HT-29 (cell line): ENCODE data around the gene USP2. TPM values are rescaled to one million over a fixed set of nuclear protein-coding genes. Genes with fewer than 3 reads are reported as not detected.

Experiments
- DNase-seq: peaks from one replicate; pipeline ENCODE4 v3.0.0-alpha.2; 2015; ENCODE audit warnings: low spot score
- small RNA-seq: library from RNA; depleted of rRNA; stranded (forward); fragments of <200 nt; gene quantifications from one replicate; pipeline ENCODE3, GENCODE V24; 2014
- total RNA-seq: library from RNA; depleted of rRNA; stranded (reverse); fragments of >200 nt; shearing (Covaris generic); gene quantifications from 2 replicates; pipeline ENCODE4 v1.2.3, GENCODE V29; 2014; rRNA removed

USP2 gene
- total RNA-seq, 1 experiment from 2014 or later: 2.2 TPM

DNA sequence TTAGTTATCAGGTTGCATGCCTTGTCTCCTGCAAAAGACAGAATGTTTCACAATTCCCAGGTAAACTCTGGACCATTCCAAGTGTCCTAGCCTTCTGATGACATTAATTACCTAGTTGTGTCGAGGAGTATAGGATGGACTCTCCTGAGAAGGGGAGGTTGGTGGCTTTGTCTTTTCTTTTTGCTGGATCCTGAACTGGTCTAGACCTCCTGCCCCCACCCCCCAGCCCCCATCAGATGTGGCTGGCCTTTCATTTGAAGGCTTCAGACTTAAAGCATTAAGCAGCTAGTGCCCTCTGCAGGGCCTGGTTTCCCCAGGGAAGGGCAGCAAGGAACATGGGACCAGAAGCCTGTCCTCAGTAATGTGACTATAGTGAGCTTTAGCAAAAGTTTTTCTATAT is 74.3 kb downstream of the USP2 start:
- DNase-seq: peak; percentile 9

DNA sequence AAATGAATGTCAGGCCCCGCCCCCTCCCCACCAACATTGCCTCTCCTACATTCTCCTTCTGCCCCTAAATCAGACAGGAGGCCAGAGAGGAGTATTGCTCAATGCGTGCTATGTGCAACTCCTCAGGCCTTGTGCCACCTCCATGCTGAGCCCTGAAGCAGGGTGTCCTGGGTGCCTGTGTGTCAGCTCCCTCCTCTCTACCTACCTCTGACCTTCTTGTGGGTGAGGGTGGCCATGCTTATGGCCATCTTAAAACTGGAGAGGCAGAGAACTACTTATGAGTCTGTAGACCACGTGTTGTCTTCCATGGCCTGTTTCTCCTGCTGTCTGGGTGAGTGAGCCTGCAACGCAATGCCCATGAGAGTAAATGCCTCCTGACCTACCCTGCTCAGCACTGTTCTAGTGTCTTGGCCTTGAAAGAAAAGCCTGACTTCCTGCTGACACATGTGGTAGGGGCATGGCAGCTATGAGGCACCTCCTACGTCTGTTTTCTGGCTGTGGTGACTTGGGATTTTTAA is 75.1 kb downstream of the USP2 start:
- no peak for DNase-seq

DNA sequence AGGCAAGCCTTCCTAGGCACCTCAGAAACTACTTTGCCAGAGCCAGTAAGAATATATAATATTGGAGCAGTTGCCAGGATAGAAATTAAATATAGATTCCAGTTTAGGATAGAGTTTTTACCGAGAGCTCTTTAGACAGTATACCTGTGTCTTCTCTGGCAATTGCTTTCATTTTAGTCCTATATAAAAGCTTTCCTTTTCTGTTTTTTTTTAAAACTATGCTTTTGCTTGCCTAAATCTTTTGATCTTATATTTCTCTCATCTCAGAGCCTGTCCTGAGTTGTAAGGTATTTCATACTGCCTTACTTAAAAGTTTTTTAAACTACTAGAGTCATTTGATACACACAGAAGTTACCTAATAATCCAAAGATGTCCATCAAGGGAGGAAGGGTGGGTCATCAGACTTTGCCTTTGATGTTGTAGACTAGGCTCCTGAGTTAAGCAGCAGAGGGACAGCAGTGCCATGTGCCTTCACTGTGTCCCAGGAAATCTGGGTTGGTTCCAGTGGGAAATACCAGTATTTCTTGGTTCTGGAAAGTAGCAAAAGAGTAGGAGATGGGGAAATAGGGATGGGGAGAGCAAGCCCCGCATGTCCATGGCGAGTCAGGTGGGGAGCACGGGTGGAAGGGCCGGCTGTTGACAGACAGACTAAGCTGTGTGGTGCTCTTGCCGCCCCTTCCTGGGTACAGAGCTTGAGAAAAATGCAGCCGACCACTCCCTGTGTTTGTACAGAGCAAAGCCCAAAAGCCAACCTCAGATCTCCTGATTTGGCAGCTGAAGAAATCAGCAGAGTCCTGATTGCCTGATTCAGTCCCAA is 75.7 kb downstream of the USP2 start:
- DNase-seq: no peak

Small RNA genes within 50 kb of the gene (small RNA-seq; reads per million reads assigned to genes)
- gene AP003396.4: not detected
- not detected for gene RF01225

Other genes starting within 250 kb of the USP2 start
- gene ABCG4, start 232.6 kb downstream of the USP2 start, total RNA-seq: not detected in 2 replicates
- 13.1 and 21.1 TPM in 2 replicates for gene NLRX1, start 213.0 kb downstream of the USP2 start, total RNA-seq
- 1.8 TPM in 2 replicates for gene NHERF4, start 196.2 kb downstream of the USP2 start, total RNA-seq
- 6.5 and 8.3 TPM in 2 replicates for gene CBL, start 175.4 kb downstream of the USP2 start, total RNA-seq
- gene MCAM, start 64.6 kb downstream of the USP2 start, total RNA-seq: 6.4 and 9.9 TPM in 2 replicates
- 13.3 and 14.8 TPM in 2 replicates for gene RNF26, start 47.2 kb downstream of the USP2 start, total RNA-seq
- 0.47 and 0.56 TPM in 2 replicates for gene C1QTNF5, start 40.8 kb downstream of the USP2 start, total RNA-seq
- gene MFRP, start 35.0 kb downstream of the USP2 start, total RNA-seq: not detected in 2 replicates
- gene THY1, start 41.5 kb upstream of the USP2 start, total RNA-seq: 0.18 and 0.25 TPM in 2 replicates